Astrocyte of the spinal cord (primary cell): ENCODE data around the gene PPP1R11.

Source experiments
- DNase-seq: peaks from one replicate; pipeline ENCODE4 v3.0.0; 2011; ENCODE audit warnings: low read depth, low spot score
- H3K4me3 ChIP-seq: 2 replicates; pipeline ENCODE4 v1.5.1; 2011; ENCODE audit warnings: low read depth, mild to moderate bottlenecking, low read length, moderate library complexity
- in situ Hi-C: cut with HindIII; loops from 2 replicates; pipeline ENCODE4 v1.10.0; 2017; ENCODE audit warnings: low sequenced_read_pairs
- TF ChIP-seq, protein P1 (sequence below): IDR thresholded peaks from 2 replicates; pipeline ENCODE4 v1.5.1; 2012; ENCODE audit warnings: low read depth, mild to moderate bottlenecking, low read length, inconsistent platforms

PPP1R11 gene

DNA sequence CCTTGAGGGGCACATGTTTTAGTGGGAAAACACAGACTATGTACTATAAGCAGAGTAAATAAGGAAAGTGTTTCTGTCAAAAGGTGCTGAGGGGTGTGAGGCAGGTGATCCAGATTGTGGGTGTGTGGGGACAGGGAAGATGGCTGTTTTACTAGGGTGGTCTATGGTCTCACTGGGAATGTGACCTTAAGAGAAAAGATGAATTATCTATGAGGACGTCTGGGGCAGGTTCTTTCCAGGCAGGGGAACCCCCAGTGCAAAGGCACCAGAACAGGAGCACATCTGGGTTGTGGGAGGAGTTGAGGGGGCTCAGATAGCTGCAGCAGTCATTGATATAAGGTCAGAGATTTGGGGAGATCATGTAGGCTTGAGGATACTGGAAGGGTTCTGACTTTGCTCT, 24.1 kb upstream of the PPP1R11 start:
- TF ChIP-seq, protein P1, sequence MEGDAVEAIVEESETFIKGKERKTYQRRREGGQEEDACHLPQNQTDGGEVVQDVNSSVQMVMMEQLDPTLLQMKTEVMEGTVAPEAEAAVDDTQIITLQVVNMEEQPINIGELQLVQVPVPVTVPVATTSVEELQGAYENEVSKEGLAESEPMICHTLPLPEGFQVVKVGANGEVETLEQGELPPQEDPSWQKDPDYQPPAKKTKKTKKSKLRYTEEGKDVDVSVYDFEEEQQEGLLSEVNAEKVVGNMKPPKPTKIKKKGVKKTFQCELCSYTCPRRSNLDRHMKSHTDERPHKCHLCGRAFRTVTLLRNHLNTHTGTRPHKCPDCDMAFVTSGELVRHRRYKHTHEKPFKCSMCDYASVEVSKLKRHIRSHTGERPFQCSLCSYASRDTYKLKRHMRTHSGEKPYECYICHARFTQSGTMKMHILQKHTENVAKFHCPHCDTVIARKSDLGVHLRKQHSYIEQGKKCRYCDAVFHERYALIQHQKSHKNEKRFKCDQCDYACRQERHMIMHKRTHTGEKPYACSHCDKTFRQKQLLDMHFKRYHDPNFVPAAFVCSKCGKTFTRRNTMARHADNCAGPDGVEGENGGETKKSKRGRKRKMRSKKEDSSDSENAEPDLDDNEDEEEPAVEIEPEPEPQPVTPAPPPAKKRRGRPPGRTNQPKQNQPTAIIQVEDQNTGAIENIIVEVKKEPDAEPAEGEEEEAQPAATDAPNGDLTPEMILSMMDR: no peak
- H3K4me3 ChIP-seq: no peak overlapping the region
- in situ Hi-C loops: no loop called here
- no peak for DNase-seq

DNA sequence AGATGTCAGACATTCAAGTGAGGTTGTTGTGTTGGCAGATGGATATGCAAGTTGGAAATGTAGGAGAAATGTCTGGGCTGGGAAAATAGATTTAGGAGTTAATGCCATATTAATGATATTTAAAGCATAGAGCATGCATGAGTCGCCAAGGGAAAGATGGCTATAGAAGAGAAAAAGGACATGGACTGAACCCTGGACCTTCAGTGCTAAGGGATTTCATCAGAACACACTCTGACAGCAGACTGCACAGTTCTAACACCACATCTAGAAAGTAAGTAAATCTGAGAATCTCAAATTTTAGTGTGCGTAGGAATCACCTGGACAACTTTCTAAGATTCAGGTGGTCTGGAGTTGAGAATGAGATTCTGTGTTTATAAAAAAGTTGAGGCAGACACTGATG, 23.3 kb upstream of the PPP1R11 start:
- in situ Hi-C loops: no loop called here
- H3K4me3 ChIP-seq: no peak overlapping the region
- TF ChIP-seq, protein P1: no peak
- DNase-seq: no peak

DNA sequence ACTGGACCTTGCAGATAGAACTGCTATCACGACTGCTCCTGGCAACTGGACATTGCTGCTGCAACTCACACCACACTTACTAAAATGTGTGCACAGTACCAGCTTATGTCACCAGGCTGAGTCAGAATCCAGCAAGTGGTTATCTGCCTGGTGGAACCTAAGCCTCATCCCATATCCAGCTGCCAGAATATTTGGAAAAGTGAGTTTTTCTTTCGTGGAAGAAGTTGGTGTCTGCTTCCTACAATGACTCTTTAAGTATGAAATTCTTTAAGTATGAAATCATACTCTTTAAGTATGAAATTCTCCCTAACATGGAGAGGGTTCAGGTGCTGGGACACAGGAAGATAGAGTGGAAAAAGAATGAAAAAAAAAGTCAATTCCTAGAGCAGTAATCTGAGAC, 22.4 kb upstream of the PPP1R11 start:
- TF ChIP-seq, protein P1: no peak
- in situ Hi-C loops: no loop called here
- DNase-seq: peak; percentile 36
- no peak overlapping the region for H3K4me3 ChIP-seq

DNA sequence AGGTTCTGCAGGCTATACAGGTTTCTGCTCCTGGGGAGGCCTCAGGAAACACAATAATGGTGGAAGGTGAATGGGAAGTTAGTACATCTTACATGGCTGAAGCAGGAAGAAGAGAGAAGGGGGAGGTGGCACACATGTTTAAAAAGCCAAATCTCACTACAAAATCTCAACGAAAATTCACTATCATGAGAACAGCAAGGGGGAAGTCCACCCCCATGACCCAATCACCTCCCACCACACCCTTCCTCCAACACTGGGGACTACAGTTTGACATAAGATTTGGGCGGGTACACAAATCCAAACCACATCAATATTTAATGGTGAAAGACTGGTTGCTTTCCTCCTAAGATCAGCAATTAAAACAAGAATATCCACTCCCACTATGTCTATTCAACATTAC, 19.8 kb upstream of the PPP1R11 start:
- no peak overlapping the region for H3K4me3 ChIP-seq
- no peak for DNase-seq
- in situ Hi-C loops: no loop called here
- TF ChIP-seq, protein P1: no peak

DNA sequence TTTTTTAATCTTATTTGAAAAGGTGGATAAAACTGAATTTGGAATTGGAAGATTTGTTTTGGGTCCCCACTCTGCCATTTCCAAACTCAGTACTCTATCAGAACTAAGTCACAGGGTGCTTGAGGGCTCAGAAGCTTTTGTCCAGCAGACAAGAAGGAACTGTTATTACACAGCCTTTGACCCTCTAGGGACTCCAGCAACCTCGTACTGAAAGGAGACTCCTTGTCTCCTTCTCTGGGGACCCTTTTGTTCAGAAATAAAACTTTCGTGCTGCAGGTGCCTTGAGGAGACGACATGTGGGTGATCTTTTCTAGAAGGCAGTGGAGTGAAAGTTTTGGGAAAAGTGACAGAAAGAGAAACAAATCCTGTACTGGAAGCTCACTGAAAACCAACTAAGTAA, 13.3 kb upstream of the PPP1R11 start:
- H3K4me3 ChIP-seq: no peak overlapping the region
- in situ Hi-C loops: no loop called here
- DNase-seq: no peak
- TF ChIP-seq, protein P1: no peak

DNA sequence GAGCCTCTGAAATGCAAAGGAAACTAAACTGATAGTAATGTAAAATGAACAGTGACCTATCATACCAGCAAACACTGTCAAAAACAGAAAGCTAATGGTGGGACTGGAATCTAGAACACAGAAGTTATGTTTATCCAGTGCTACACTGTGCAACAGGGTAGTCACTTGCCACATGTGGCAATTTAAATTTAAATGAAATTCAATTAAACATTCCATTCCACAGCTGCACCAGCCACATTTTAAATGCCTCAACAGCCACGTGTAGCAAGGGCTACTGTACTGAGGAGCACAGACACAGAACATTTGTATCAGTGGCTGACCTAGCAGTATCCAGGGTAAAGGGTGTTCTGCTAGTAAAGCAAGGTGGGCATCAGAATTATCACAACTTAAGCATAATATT, 11.5 kb upstream of the PPP1R11 start:
- in situ Hi-C loops: no loop called here
- no peak for DNase-seq
- TF ChIP-seq, protein P1: no peak
- H3K4me3 ChIP-seq: no peak overlapping the region

DNA sequence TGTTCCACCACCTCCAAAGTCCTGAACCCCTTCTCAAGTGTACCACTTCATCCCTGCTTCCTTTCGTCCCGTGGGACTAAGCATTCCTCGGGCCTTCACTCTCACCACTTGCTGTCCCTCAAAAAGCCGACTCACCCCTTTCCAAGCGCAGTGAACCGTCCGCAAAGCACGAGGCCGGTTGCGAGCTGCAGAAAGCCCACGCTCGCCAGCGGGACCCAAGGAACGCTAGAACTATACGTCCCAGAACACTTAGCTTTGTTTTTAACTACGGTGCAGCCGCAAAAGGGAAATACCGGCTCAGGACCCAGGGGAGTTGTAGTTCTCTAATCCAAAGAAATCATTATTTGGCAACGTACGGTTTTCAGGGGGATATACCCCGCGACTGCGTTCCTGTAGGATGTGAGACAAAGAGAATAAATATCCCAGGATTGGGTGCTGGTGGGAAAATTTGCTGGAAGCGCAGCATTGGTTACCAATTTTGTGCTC, 6.3 kb upstream of the PPP1R11 start:
- DNase-seq: no peak
- H3K4me3 ChIP-seq: peak overlapping the region; percentile 95
- TF ChIP-seq, protein P1: no peak
- in situ Hi-C loops: no loop called here
